ENCODE results near the gene APBB1IP. TPM values are rescaled to one million over a fixed set of nuclear protein-coding genes. Genes with fewer than 3 reads are reported as not detected.

The APBB1IP gene
- total RNA-seq, 4 donors from 2014 or later, result 1.2 to 2.4 (median 1.9) TPM; not detected in 1

DNA sequence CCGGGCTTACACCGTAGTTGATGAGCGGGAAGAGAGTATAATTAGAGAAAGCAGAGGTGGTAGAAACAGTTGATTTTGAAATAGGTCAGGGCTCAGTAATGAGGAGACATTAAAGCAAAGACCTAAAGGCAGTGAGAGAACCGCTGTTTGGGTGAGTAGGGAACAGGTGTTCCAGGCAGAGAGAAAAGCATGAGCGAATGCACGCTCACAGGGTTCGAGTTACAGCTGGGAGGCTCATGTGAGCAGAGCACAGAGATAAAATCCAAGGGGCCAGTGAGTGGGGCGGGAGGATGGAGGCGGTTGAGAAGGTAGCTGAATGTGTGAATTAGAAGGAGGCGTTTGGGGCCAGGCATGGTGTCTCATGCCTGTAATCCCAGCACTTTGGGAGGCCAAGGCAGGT, 39.9 kb downstream of the APBB1IP start:
- no peak overlapping the region for H3K27ac ChIP-seq
- no peak overlapping the region for H3K4me3 ChIP-seq
- H3K36me3 ChIP-seq, result no peaks in the 10 kb centered on the region
- intact Hi-C loops (cut with DNase I; ENCODE audit: low total_unique reads), result no loop called here
- DNase-seq, result no peak
- no peak for TF ChIP-seq POLR2A (IDR thresholded peaks at IDR 0.05)
- TF ChIP-seq, protein P1, sequence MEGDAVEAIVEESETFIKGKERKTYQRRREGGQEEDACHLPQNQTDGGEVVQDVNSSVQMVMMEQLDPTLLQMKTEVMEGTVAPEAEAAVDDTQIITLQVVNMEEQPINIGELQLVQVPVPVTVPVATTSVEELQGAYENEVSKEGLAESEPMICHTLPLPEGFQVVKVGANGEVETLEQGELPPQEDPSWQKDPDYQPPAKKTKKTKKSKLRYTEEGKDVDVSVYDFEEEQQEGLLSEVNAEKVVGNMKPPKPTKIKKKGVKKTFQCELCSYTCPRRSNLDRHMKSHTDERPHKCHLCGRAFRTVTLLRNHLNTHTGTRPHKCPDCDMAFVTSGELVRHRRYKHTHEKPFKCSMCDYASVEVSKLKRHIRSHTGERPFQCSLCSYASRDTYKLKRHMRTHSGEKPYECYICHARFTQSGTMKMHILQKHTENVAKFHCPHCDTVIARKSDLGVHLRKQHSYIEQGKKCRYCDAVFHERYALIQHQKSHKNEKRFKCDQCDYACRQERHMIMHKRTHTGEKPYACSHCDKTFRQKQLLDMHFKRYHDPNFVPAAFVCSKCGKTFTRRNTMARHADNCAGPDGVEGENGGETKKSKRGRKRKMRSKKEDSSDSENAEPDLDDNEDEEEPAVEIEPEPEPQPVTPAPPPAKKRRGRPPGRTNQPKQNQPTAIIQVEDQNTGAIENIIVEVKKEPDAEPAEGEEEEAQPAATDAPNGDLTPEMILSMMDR (IDR thresholded peaks at IDR 0.05), result no peak
- H3K27me3 ChIP-seq, result no peaks in the 10 kb centered on the region
- no peaks in the 10 kb centered on the region for H3K4me1 ChIP-seq
- H3K9me3 ChIP-seq, result no peaks in the 10 kb centered on the region

DNA sequence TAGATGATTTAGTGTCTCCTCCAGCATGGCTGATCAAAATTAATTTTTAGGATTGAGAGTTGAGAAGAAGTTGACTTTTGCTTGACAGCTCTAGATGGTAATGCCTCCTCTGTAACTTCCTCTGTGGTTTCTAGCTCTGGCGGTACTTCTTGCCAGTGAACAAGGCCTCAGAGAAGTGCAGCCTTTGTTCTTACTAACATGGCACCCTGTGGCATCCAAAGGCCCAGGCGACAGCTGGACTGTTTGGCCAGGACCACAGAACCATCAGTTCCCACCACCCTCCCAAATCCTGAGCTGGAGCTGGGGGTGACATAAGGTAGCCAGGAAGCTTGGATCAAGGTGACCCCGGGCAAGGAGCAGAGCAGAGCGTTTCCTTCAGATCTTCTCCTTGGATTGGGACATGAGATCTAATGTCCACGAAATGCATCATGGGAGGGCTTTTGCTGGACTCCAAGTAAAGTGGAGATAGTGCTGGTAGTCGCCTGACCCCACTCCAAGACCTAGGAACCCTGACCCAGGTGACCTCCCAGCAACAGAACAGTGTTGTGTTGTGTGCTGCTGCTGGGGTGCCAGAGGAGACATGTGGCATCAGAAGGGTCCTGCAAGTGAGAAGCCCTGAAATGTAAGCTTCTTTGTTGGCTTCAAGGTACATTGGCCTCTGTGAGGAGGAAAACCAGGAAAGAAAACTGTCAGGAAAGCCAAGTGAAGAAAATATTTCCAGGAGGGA, 41.8 kb downstream of the APBB1IP start:
- no peaks in the 10 kb centered on the region for H3K36me3 ChIP-seq
- H3K27ac ChIP-seq, result no peak overlapping the region
- no peak overlapping the region for H3K4me3 ChIP-seq
- H3K27me3 ChIP-seq, result no peaks in the 10 kb centered on the region
- H3K9me3 ChIP-seq, result no peaks in the 10 kb centered on the region
- intact Hi-C loops (cut with DNase I; ENCODE audit: low total_unique reads), result no loop called here
- no peak for TF ChIP-seq POLR2A (IDR thresholded peaks at IDR 0.05)
- TF ChIP-seq, protein P1 (IDR thresholded peaks at IDR 0.05), result no peak
- no peak for DNase-seq
- H3K4me1 ChIP-seq, result no peaks in the 10 kb centered on the region

DNA sequence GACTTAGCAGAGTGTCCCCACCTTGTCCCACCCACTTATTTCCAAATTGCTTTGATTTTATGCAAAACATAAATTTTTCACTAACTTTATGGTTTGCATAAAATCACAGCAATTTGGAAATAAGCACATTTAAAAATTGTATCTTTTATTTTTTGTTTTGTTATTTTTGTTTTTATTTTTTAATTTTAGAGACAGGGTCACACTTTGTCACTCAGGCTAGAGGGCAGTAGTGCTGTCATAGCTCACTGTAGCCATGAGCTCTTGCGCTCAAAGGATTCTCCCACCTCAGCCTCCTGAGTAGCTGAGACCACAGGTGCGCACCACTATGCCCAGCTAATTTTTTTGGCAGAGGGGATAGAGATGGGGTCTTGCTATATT, 43.2 kb downstream of the APBB1IP start:
- DNase-seq, result no peak
- Histone ChIP-seq H3K27me3 (no peaks in the 10 kb centered on the region), H3K27ac (no peak overlapping the region), H3K4me3 (no peak overlapping the region), H3K4me1 (no peaks in the 10 kb centered on the region), H3K9me3 (no peaks in the 10 kb centered on the region), H3K36me3 (no peaks in the 10 kb centered on the region)
- intact Hi-C loops (cut with DNase I; ENCODE audit: low total_unique reads), result no loop called here
- TF ChIP-seq, protein P1 (IDR thresholded peaks at IDR 0.05), result no peak
- no peak for TF ChIP-seq POLR2A (IDR thresholded peaks at IDR 0.05)

DNA sequence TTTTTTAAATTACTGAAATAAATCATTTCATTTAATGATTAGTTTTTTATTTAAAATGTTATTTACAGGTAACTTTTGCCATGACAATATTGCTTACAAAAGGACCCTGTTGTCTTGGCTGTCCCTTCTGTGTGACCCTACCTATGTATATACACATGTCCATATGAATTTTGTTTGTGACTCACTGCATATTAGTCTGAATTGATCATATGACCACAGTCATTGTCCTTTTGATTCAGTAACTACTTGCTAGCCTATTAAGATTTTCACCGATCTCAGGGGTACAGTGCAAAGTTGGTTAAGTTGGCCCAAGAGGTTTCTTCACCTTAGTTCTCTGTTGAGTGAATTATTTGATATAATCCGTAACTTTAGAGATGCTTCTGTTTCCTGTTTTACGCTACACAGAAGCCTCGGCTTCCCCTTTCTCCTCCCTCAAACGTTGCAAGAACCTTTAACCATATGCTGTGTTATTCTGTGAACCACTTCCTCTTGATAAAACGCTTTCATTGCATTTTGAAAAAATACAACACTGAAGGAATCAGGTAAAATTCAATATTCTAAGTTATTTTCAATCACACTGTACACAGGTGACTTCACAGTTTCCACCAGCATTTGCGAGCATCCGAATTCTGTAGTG, 43.9 kb downstream of the APBB1IP start:
- DNase-seq, result no peak
- Histone ChIP-seq H3K27ac (no peak overlapping the region), H3K27me3 (no peaks in the 10 kb centered on the region), H3K4me3 (no peak overlapping the region), H3K36me3 (no peaks in the 10 kb centered on the region), H3K9me3 (no peaks in the 10 kb centered on the region), H3K4me1 (no peaks in the 10 kb centered on the region)
- TF ChIP-seq POLR2A (IDR thresholded peaks at IDR 0.05), result no peak
- TF ChIP-seq, protein P1 (IDR thresholded peaks at IDR 0.05), result no peak
- intact Hi-C loops (cut with DNase I; ENCODE audit: low total_unique reads), result no loop called here

DNA sequence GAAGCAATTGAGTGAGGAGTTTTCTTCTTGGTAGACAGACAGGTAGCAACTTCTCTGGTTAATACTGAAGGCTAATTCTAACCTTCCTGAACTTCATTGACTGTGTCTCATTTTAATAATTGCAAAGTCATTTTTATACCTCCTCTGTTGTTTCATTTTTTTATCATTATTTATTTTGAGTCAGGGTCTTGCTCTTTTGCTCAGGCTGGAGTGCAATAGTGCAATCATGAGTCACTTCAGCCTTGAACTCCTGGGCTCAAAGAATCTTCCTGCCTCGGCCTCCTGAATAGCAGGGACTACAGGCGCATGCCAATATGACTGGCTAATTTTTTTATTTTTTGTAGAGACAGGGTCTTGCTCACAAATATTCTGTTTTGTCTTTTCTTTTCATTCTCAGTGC, 45.4 kb downstream of the APBB1IP start:
- H3K36me3 ChIP-seq, result no peaks in the 10 kb centered on the region
- no peaks in the 10 kb centered on the region for H3K9me3 ChIP-seq
- no peak for DNase-seq
- TF ChIP-seq, protein P1 (IDR thresholded peaks at IDR 0.05), result no peak
- TF ChIP-seq POLR2A (IDR thresholded peaks at IDR 0.05), result no peak
- H3K4me1 ChIP-seq, result no peaks in the 10 kb centered on the region
- H3K4me3 ChIP-seq, result no peak overlapping the region
- intact Hi-C loops (cut with DNase I; ENCODE audit: low total_unique reads), result no loop called here
- no peaks in the 10 kb centered on the region for H3K27me3 ChIP-seq
- no peak overlapping the region for H3K27ac ChIP-seq

Measured in uterus (tissue), 4 donors.